Left ventricle myocardium inferior (tissue), 1 donor: ENCODE measurements around the gene HOXB6. TPM values are rescaled to one million over a fixed set of nuclear protein-coding genes. Genes with fewer than 3 reads are reported as not detected.

ENCODE experiments used
- DNase-seq: peaks from one replicate; pipeline ENCODE4 v3.0.0-alpha.2; 2020
- H3K27ac ChIP-seq: fragments of 200-600 bp; replicated peaks from 2 replicates; pipeline ENCODE4 v1.8.0; 2021
- H3K27me3 ChIP-seq: fragments of 200-600 bp; 2 replicates; pipeline ENCODE4 v1.8.0; 2021; ENCODE audit warnings: low read depth
- H3K36me3 ChIP-seq: fragments of 200-600 bp; 2 replicates; pipeline ENCODE4 v1.8.0; 2021
- H3K4me1 ChIP-seq: fragments of 200-600 bp; 2 replicates; pipeline ENCODE4 v1.8.0; 2021
- H3K4me3 ChIP-seq: fragments of 200-600 bp; 2 replicates; pipeline ENCODE4 v1.8.0; 2021; ENCODE audit warnings: mild to moderate bottlenecking, moderate library complexity
- H3K9me3 ChIP-seq: fragments of 200-600 bp; replicated peaks from 2 replicates; pipeline ENCODE4 v1.8.0; 2021
- CTCF ChIP-seq: fragments of 200-600 bp; IDR thresholded peaks from 2 replicates; pipeline ENCODE4 v1.8.0; 2021; ENCODE audit warnings: antibody characterized with exemption, mild to moderate bottlenecking, borderline replicate concordance
- intact Hi-C: fragments of 100-400 bp; cut with micrococcal nuclease; formaldehyde crosslinking; loops from one replicate; pipeline ENCODE4 v1.11.0; 2022
- total RNA-seq: library from RNA; stranded (reverse); fragmentation: NEBNext Ultra II Directional; extraction: Animal tissue kit (Norgen Biotek cat#: 25700); gene quantifications from one replicate; pipeline ENCODE4 v1.2.1, GENCODE V29; 2021
- donor health status: DM: no; HTN: yes; CAD: no; lungs with severe emphysema.

The HOXB6 gene
- total RNA-seq, 1 donor from 2014 or later: 0.66 TPM

GRCh38 chr17:48590607-48591161, 14.1 kb downstream of the HOXB6 start:
- Histone ChIP-seq H3K4me3 (no peak overlapping the region), H3K27me3 (peaks cover 100% of the 10 kb centered on the region), H3K4me1 (peaks cover 23% of the 10 kb centered on the region), H3K9me3 (no peaks in the 10 kb centered on the region), H3K36me3 (no peaks in the 10 kb centered on the region), H3K27ac (no peak overlapping the region)
- TF ChIP-seq CTCF: no peak
- DNase-seq: no peak
- intact Hi-C loops: no loop called here

GRCh38 chr17:48589831-48590606, 14.8 kb downstream of the HOXB6 start, which contains the start of gene HOXB3:
TSS of gene HOXB3 (minus strand) at chr17:48590241. CDS start at chr17:48552474, 37,767 bp downstream.
- TF ChIP-seq CTCF: no peak
- intact Hi-C loops: no loop called here
- Histone ChIP-seq H3K36me3 (no peaks in the 10 kb centered on the region), H3K27me3 (peaks cover 100% of the 10 kb centered on the region), H3K4me3 (no peak within 1 kb of the TSS), H3K9me3 (no peaks in the 10 kb centered on the region), H3K4me1 (peaks cover 30% of the 10 kb centered on the region), H3K27ac (no peak within 1 kb of the TSS)
- DNase-seq: no peak

- peaks cover 31% of the 10 kb centered on the region for H3K4me1 ChIP-seq
- no peak for TF ChIP-seq CTCF
- no peak overlapping the region for H3K27ac ChIP-seq
- H3K36me3 ChIP-seq: no peaks in the 10 kb centered on the region
- intact Hi-C loops: no loop called here
- DNase-seq: no peak
- H3K27me3 ChIP-seq: peaks cover 100% of the 10 kb centered on the region
- no peaks in the 10 kb centered on the region for H3K9me3 ChIP-seq
- H3K4me3 ChIP-seq: no peak overlapping the region
Measured at GRCh38 chr17:48589060-48589830, 15.5 kb downstream of the HOXB6 start.

- intact Hi-C loops: no loop called here
- TF ChIP-seq CTCF: no peak
- Histone ChIP-seq H3K27me3 (peaks cover 100% of the 10 kb centered on the region), H3K27ac (no peak overlapping the region), H3K36me3 (no peaks in the 10 kb centered on the region), H3K4me1 (peaks cover 25% of the 10 kb centered on the region), H3K4me3 (no peak overlapping the region), H3K9me3 (no peaks in the 10 kb centered on the region)
- DNase-seq: no peak
Measured at GRCh38 chr17:48588528-48588927, 16.3 kb downstream of the HOXB6 start.

GRCh38 chr17:48588074-48588415, 16.7 kb downstream of the HOXB6 start:
- H3K4me3 ChIP-seq: no peak overlapping the region
- peaks cover 20% of the 10 kb centered on the region for H3K4me1 ChIP-seq

More at GRCh38 chr17:48588074-48588415, 16.7 kb downstream of the HOXB6 start:
- Histone ChIP-seq H3K27me3 (peaks cover 100% of the 10 kb centered on the region), H3K9me3 (no peaks in the 10 kb centered on the region), H3K27ac (no peak overlapping the region), H3K36me3 (no peaks in the 10 kb centered on the region)
- intact Hi-C loops: no loop called here
- no peak for TF ChIP-seq CTCF
- no peak for DNase-seq
